GM12878 (cell line): ENCODE data around the gene CCR5AS.

Experiments used
- ATF7 ChIP-seq: fragments of 450-650 bp; IDR thresholded peaks from 2 replicates; pipeline ENCODE4 v1.6.1; 2016; ENCODE audit warnings: low read depth, mild to moderate bottlenecking
- CREM ChIP-seq: IDR thresholded peaks from 2 replicates; pipeline ENCODE4 v1.6.1; 2014; ENCODE audit warnings: antibody characterized with exemption, low read depth
- DPF2 ChIP-seq: fragments of 450-650 bp; IDR thresholded peaks from 2 replicates; pipeline ENCODE4 v1.6.1; 2017; ENCODE audit warnings: mild to moderate bottlenecking
- EED ChIP-seq: sonication (generic); IDR thresholded peaks from 2 replicates; pipeline ENCODE4 v1.6.1; 2016; ENCODE audit warnings: antibody characterized with exemption, low read depth
- EP300 ChIP-seq, 2 experiments: fragments of 150-350 bp in 1 of 2; IDR thresholded peaks; 2 replicates each; pipeline ENCODE4 v1.6.1; 2011 to 2012; ENCODE audit warnings: low read depth in 2 of 2, low read length in 2 of 2, borderline replicate concordance in 1 of 2, improper control_type of control experiment in 1 of 2, inconsistent platforms in 1 of 2; ENCODE audit not compliant: control insufficient read depth in 1 of 2
- ESRRA ChIP-seq: IDR thresholded peaks from 2 replicates; pipeline ENCODE4 v1.6.1; 2012; ENCODE audit warnings: mild to moderate bottlenecking, low read length, improper control_type of control experiment
- ETV6 ChIP-seq, 2 experiments: fragments of 450-650 bp in 1 of 2; IDR thresholded peaks in 1 of 2; conservative IDR thresholded peaks in 1 of 2; 2 replicates each; pipeline ENCODE4 v1.6.1; 2014; ENCODE audit warnings: antibody characterized with exemption in 1 of 2, borderline replicate concordance in 1 of 2, low read depth in 1 of 2, mild to moderate bottlenecking in 1 of 2, moderate library complexity in 1 of 2
- IKZF1 ChIP-seq: fragments of 450-650 bp; conservative IDR thresholded peaks from 2 replicates; pipeline ENCODE4 v1.6.1; 2017; ENCODE audit warnings: antibody characterized with exemption, mild to moderate bottlenecking
- IRF4 ChIP-seq: IDR thresholded peaks from 2 replicates; pipeline ENCODE4 v1.6.1; 2011; ENCODE audit warnings: low read depth, low read length
- JUND ChIP-seq: IDR thresholded peaks from 2 replicates; pipeline ENCODE4 v1.6.1; 2012; ENCODE audit warnings: low read depth, mild to moderate bottlenecking, low read length, improper control_type of control experiment, moderate library complexity
- MTA3 ChIP-seq: IDR thresholded peaks from 2 replicates; pipeline ENCODE4 v1.6.1; 2012; ENCODE audit warnings: low read length, inconsistent platforms, borderline replicate concordance
- NFXL1 ChIP-seq: fragments of 450-650 bp; IDR thresholded peaks from 2 replicates; pipeline ENCODE4 v1.6.1; 2017; ENCODE audit warnings: antibody characterized with exemption, mild to moderate bottlenecking, borderline replicate concordance
- NR2F1 ChIP-seq: fragments of 450-650 bp; conservative IDR thresholded peaks from 2 replicates; pipeline ENCODE4 v1.6.1; 2017; ENCODE audit warnings: mild to moderate bottlenecking
- RAD21 ChIP-seq: IDR thresholded peaks from 2 replicates; pipeline ENCODE4 v1.6.1; 2011; ENCODE audit warnings: mild to moderate bottlenecking, low read depth, low read length, moderate library complexity; ENCODE audit not compliant: insufficient read depth
- RUNX3 ChIP-seq: IDR thresholded peaks from 2 replicates; pipeline ENCODE4 v1.6.1; 2012; ENCODE audit warnings: low read length, inconsistent platforms
- SREBF2 ChIP-seq: IDR thresholded peaks from 2 replicates; pipeline ENCODE4 v1.6.1; 2012; ENCODE audit warnings: mild to moderate bottlenecking, low read length
- WRNIP1 ChIP-seq: IDR thresholded peaks from 2 replicates; pipeline ENCODE4 v1.6.1; 2011; ENCODE audit warnings: low read depth, low read length, improper control_type of control experiment, borderline replicate concordance
- TF ChIP-seq, protein P1 (sequence below): fragments of 450-650 bp; IDR thresholded peaks from 2 replicates; pipeline ENCODE4 v1.6.1; 2017; ENCODE audit warnings: mild to moderate bottlenecking, moderate library complexity
- TF ChIP-seq, protein P2 (sequence below): fragments of 450-650 bp; IDR thresholded peaks from 2 replicates; pipeline ENCODE4 v1.6.1; 2017; ENCODE audit warnings: mild to moderate bottlenecking, low read depth, inconsistent platforms; ENCODE audit not compliant: poor library complexity, severe bottlenecking

The CCR5AS gene

DNA sequence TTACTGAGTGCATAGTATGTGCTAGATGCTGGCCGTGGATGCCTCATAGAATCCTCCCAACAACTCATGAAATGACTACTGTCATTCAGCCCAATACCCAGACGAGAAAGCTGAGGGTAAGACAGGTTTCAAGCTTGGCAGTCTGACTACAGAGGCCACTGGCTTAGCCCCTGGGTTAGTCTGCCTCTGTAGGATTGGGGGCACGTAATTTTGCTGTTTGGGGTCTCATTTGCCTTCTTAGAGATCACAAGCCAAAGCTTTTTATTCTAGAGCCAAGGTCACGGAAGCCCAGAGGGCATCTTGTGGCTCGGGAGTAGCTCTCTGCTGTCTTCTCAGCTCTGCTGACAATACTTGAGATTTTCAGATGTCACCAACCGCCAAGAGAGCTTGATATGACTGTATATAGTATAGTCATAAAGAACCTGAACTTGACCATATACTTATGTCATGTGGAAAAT, 37.2 kb downstream of the CCR5AS start (continued):
- TF ChIP-seq, protein P1, sequence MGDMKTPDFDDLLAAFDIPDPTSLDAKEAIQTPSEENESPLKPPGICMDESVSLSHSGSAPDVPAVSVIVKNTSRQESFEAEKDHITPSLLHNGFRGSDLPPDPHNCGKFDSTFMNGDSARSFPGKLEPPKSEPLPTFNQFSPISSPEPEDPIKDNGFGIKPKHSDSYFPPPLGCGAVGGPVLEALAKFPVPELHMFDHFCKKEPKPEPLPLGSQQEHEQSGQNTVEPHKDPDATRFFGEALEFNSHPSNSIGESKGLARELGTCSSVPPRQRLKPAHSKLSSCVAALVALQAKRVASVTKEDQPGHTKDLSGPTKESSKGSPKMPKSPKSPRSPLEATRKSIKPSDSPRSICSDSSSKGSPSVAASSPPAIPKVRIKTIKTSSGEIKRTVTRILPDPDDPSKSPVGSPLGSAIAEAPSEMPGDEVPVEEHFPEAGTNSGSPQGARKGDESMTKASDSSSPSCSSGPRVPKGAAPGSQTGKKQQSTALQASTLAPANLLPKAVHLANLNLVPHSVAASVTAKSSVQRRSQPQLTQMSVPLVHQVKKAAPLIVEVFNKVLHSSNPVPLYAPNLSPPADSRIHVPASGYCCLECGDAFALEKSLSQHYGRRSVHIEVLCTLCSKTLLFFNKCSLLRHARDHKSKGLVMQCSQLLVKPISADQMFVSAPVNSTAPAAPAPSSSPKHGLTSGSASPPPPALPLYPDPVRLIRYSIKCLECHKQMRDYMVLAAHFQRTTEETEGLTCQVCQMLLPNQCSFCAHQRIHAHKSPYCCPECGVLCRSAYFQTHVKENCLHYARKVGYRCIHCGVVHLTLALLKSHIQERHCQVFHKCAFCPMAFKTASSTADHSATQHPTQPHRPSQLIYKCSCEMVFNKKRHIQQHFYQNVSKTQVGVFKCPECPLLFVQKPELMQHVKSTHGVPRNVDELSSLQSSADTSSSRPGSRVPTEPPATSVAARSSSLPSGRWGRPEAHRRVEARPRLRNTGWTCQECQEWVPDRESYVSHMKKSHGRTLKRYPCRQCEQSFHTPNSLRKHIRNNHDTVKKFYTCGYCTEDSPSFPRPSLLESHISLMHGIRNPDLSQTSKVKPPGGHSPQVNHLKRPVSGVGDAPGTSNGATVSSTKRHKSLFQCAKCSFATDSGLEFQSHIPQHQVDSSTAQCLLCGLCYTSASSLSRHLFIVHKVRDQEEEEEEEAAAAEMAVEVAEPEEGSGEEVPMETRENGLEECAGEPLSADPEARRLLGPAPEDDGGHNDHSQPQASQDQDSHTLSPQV, result no peak
- TF ChIP-seq EED (peak; percentile 79), WRNIP1 (no peak), MTA3 (peak; percentile 76; the same call in 1 of the 2 replicates), IRF4 (peak; percentile 86), NFXL1 (no peak), DPF2 (peak; percentile 79), JUND (peak; percentile 42; the same call in 1 of the 2 replicates), RUNX3 (peak; percentile 96), RAD21 (no peak), ESRRA (peak; percentile 92; the same call in 1 of the 2 replicates), CREM (peak; percentile 60), ATF7 (peak; percentile 74), SREBF2 (no peak), NR2F1 (peak; percentile 86), EP300 (IDR thresholded peaks at IDR 0.05; ENCODE audit: borderline replicate concordance in 1 of 2, control insufficient read depth in 1 of 2, low read depth in 2 of 2, low read length in 2 of 2) (peak; percentile 22 to 27; a peak in 1 of 4 replicates), IKZF1 (peak; percentile 48), ETV6 (conservative IDR thresholded peaks at IDR 0.05 in 1 of 2, IDR thresholded peaks at IDR 0.05 in 1 of 2; ENCODE audit: borderline replicate concordance in 1 of 2, low read depth in 1 of 2) (peak in 1 of 2 experiments; percentile 83; a peak in 2 of 4 replicates)
- TF ChIP-seq, protein P2, sequence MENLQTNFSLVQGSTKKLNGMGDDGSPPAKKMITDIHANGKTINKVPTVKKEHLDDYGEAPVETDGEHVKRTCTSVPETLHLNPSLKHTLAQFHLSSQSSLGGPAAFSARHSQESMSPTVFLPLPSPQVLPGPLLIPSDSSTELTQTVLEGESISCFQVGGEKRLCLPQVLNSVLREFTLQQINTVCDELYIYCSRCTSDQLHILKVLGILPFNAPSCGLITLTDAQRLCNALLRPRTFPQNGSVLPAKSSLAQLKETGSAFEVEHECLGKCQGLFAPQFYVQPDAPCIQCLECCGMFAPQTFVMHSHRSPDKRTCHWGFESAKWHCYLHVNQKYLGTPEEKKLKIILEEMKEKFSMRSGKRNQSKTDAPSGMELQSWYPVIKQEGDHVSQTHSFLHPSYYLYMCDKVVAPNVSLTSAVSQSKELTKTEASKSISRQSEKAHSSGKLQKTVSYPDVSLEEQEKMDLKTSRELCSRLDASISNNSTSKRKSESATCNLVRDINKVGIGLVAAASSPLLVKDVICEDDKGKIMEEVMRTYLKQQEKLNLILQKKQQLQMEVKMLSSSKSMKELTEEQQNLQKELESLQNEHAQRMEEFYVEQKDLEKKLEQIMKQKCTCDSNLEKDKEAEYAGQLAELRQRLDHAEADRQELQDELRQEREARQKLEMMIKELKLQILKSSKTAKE, result peak; percentile 23
